Natural killer cell (primary cell): ENCODE results near the gene SYNGR3. TPM values are rescaled to one million over a fixed set of nuclear protein-coding genes. Genes with fewer than 3 reads are reported as not detected.
A peak's percentile ranks its signal among the peaks of the same experiment; 100 is the strongest.

Experiments used
- ATAC-seq, 3 donors: fragments of 150-1000 bp in 2 of 3; fragments of 200-7000 bp in 1 of 3; cut with Tn5 transposase; 1 replicate in 1 of 3; 2 replicates in 2 of 3; pipeline ENCODE4 v1.10.0; 2021; ENCODE audit warnings: mild to moderate bottlenecking in 2 of 3, moderate library complexity in 2 of 3
- DNase-seq, 2 donors: peaks; one replicate each; pipeline versions ENCODE4 v3.0.0 to v3.0.0-alpha.2; 2013 to 2021; ENCODE audit warnings: mixed read lengths in 1 of 2
- H3K27ac ChIP-seq: one replicate; pipeline ENCODE4 v1.5.1; 2013; ENCODE audit warnings: mild to moderate bottlenecking, low read length
- H3K27me3 ChIP-seq: one replicate; pipeline ENCODE4 v1.6.1; 2013; ENCODE audit warnings: low read length; ENCODE audit not compliant: control insufficient read depth, insufficient read depth
- H3K36me3 ChIP-seq: one replicate; pipeline ENCODE4 v1.6.1; 2013; ENCODE audit warnings: low read length; ENCODE audit not compliant: control insufficient read depth, insufficient read depth
- H3K4me1 ChIP-seq: one replicate; pipeline ENCODE4 v1.6.1; 2013; ENCODE audit warnings: low read length; ENCODE audit not compliant: control insufficient read depth, insufficient read depth
- H3K4me3 ChIP-seq: one replicate; pipeline ENCODE4 v1.5.1; 2013; ENCODE audit warnings: low read length
- H3K9me3 ChIP-seq: one replicate; pipeline ENCODE4 v1.6.1; 2013; ENCODE audit warnings: low read length; ENCODE audit not compliant: control insufficient read depth, insufficient read depth
- H3K27ac Mint-ChIP-seq, 2 donors: one replicate each; pipeline ENCODE4 v1.8.0; 2022; ENCODE audit warnings: mild to moderate bottlenecking in 2 of 2, mixed read lengths in 2 of 2, moderate library complexity in 1 of 2
- H3K27me3 Mint-ChIP-seq, 2 donors: one replicate each; pipeline ENCODE4 v1.8.0; 2022; ENCODE audit warnings: low read depth in 2 of 2, mixed read lengths in 2 of 2
- H3K36me3 Mint-ChIP-seq: one replicate; pipeline ENCODE4 v1.8.0; 2022; ENCODE audit warnings: mixed read lengths
- H3K4me1 Mint-ChIP-seq, 2 donors: one replicate each; pipeline ENCODE4 v1.8.0; 2022; ENCODE audit warnings: mixed read lengths in 2 of 2
- H3K4me3 Mint-ChIP-seq: one replicate; pipeline ENCODE4 v1.8.0; 2022; ENCODE audit warnings: mild to moderate bottlenecking, moderate library complexity, mixed read lengths
- H3K9me3 Mint-ChIP-seq, 2 donors: one replicate each; pipeline ENCODE4 v1.8.0; 2022; ENCODE audit warnings: mixed read lengths in 2 of 2
- WGBS: methylation state at CpG from one replicate; pipeline ENCODE4 v1.1.7; 2013; ENCODE audit warnings: missing lambda C conversion rate; ENCODE audit not compliant: insufficient coverage; 5-methylcytosine and 5-hydroxymethylcytosine counted together
- intact Hi-C: fragments of 100-400 bp; cut with micrococcal nuclease; formaldehyde crosslinking; loops from one replicate; pipeline ENCODE4 v1.14.2; 2022
- total RNA-seq, 4 donors: library from RNA; stranded (reverse); fragments of 120-200 nt in 1 of 4; gene quantifications; one replicate each; pipeline versions ENCODE4 v1.2.3 to v1.2.4, GENCODE V29; 2013 to 2022
- TF ChIP-seq, protein P1 (sequence below): fragments of 200-600 bp; IDR thresholded peaks from one replicate; pipeline ENCODE4 v1.8.0; 2022; ENCODE audit warnings: antibody characterized with exemption

The SYNGR3 gene
- total RNA-seq, 3 donors from 2014 or later (not counting 1 experiment from before 2014, with no cell fraction given) = 10.3 to 19.3 (median 19.1) TPM

DNA sequence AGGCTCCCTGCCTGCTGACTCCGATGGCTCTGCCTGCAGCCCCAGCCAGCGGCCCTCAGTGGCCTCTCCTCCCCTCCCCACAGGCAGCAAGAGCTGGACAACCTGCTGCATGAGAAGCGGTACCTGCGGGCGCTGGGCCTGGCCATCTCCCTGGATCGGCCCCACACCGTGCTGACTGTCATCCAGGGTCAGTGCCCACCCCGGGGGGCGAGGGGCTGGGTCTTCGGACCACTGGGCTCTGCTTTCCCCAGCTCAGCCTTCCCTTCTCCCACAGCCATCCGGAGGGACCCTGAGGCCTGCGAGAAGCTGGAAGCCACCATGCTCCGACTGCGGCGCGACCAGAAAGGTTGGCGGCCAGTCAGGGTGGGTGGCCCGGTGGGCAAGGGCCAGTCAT is 11.9 kb upstream of the SYNGR3 start:
- Histone ChIP-seq H3K36me3 (peaks cover 42% of the 10 kb centered on the region), H3K4me1 (peaks cover 11% of the 10 kb centered on the region), H3K27me3 (peaks cover 29% of the 10 kb centered on the region), H3K4me3 (no peak overlapping the region), H3K27ac (no peak overlapping the region), H3K9me3 (no peaks in the 10 kb centered on the region)
- H3K27ac Mint-ChIP-seq = no peak overlapping the region
- H3K36me3 Mint-ChIP-seq = no peaks in the 10 kb centered on the region
- DNase-seq = no peak
- H3K27me3 Mint-ChIP-seq = peaks cover 0 to 8% of the 10 kb centered on the region in 2 donors
- TF ChIP-seq, protein P1, sequence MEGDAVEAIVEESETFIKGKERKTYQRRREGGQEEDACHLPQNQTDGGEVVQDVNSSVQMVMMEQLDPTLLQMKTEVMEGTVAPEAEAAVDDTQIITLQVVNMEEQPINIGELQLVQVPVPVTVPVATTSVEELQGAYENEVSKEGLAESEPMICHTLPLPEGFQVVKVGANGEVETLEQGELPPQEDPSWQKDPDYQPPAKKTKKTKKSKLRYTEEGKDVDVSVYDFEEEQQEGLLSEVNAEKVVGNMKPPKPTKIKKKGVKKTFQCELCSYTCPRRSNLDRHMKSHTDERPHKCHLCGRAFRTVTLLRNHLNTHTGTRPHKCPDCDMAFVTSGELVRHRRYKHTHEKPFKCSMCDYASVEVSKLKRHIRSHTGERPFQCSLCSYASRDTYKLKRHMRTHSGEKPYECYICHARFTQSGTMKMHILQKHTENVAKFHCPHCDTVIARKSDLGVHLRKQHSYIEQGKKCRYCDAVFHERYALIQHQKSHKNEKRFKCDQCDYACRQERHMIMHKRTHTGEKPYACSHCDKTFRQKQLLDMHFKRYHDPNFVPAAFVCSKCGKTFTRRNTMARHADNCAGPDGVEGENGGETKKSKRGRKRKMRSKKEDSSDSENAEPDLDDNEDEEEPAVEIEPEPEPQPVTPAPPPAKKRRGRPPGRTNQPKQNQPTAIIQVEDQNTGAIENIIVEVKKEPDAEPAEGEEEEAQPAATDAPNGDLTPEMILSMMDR = no peak
- no peak overlapping the region for H3K4me3 Mint-ChIP-seq
- H3K9me3 Mint-ChIP-seq = no peaks in the 10 kb centered on the region
- intact Hi-C loops = no loop called here
- peaks cover under 1 to 3% of the 10 kb centered on the region in 2 donors for H3K4me1 Mint-ChIP-seq
- 98% methylated on average over 18 of the region's 18 CpGs for WGBS
- ATAC-seq = no peak

DNA sequence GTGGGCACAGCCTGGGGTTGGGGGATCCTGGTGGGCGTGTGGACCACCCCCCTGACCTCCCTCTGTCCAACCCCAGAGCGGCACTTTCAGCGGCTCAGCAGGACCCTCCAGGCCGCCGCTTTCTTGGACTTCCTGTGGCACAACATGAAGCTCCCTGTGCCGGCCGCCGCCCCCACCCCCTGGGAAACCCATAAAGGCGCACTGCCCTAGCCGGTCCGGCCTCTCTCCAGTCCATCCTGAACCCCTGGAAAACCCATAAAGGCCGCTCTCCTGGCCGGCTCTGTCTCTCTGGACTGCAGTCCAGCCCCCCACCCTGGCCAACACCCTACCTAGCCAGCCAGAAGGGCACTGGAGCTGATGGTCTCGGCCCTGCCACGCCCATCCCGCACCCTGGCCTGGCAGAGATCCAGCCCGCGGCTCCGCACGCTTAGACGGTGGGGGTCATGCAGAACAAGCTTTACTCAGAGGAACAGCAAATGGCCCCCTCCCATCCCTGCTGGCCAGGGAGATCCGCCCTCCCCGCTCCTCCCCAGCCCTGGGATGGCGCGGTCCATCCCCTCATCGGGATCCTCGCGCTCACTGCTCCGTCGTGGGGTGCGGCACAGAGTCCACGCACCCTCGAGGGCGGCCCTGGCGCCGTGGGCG is 11.2 kb upstream of the SYNGR3 start:
- WGBS = 94% methylated on average over 37 of the region's 37 CpGs
- Histone ChIP-seq H3K36me3 (peaks cover 42% of the 10 kb centered on the region), H3K4me3 (no peak overlapping the region), H3K9me3 (no peaks in the 10 kb centered on the region), H3K4me1 (peaks cover 13% of the 10 kb centered on the region), H3K27me3 (peaks cover 31% of the 10 kb centered on the region), H3K27ac (no peak overlapping the region)
- Mint-ChIP-seq H3K4me1 (peaks cover 0 to 4% of the 10 kb centered on the region in 2 donors), H3K36me3 (no peaks in the 10 kb centered on the region), H3K9me3 (no peaks in the 10 kb centered on the region), H3K27ac (no peak overlapping the region), H3K4me3 (no peak overlapping the region), H3K27me3 (peaks cover 0 to 12% of the 10 kb centered on the region in 2 donors)
- TF ChIP-seq, protein P1 = no peak
- ATAC-seq (no peak), DNase-seq (no peak)
- intact Hi-C loops = no loop called here

DNA sequence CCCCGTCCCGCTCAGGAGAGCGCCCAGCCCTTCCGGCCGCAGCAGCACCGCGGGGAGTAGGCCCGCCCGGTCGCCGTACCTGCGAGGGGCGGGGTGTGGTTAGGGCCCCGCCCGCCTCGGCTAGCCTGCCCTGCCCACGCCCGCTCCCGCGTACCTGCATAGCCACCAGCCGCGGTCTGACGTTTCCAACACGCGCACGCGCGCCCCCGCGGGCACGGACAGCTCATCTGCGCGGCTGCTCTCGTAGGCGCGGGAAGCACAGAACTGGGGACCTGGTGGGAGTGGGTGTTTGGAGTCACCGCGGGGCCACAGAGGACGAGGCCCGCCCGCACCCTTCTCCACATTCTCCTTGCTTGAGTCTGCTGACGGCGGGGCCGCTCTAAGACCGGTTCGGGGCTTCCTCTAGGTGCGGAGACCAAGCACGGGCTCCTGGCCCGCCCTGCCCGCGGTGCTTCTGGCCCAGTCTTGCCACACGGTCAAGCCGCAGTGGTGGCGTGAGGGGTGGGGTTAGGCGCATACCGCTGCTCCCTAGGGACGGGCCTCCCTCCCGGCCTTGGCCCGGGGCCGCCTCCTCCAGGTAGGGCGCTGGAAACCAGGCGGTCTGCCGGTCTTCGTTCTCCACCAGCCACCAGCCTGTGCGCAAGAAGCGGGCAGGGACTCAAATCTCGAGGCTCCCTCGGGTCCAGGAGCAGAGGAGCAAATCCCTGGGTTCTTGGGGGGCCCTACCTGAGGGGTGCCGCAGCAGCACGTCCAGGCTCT is 10.3 kb upstream of the SYNGR3 start:
- H3K4me1 Mint-ChIP-seq = peaks cover under 1 to 4% of the 10 kb centered on the region in 2 donors
- Histone ChIP-seq H3K4me1 (peaks cover 14% of the 10 kb centered on the region), H3K4me3 (no peak overlapping the region), H3K36me3 (peaks cover 39% of the 10 kb centered on the region), H3K27ac (no peak overlapping the region), H3K9me3 (no peaks in the 10 kb centered on the region), H3K27me3 (peaks cover 31% of the 10 kb centered on the region)
- WGBS = 28% methylated on average over 70 of the region's 70 CpGs
- no peak overlapping the region for H3K27ac Mint-ChIP-seq
- DNase-seq (peak in 1 of 2 donors; percentile 34), ATAC-seq (no peak)
- H3K27me3 Mint-ChIP-seq = peaks cover 0 to 12% of the 10 kb centered on the region in 2 donors
- TF ChIP-seq, protein P1 = no peak
- intact Hi-C loops = no loop called here
- H3K9me3 Mint-ChIP-seq = no peaks in the 10 kb centered on the region
- no peaks in the 10 kb centered on the region for H3K36me3 Mint-ChIP-seq
- H3K4me3 Mint-ChIP-seq = no peak overlapping the region
